Stimulated activated naive B cell treated with anti-CD40 and anti-IgM and Interleukin-4, amounts not matched to agents 10 μg/mL and 1 μg/mL and 100 μg/mL, for 72 hours (primary cell): ENCODE data around the gene RNU1-4.
A peak's percentile ranks its signal among the peaks of the same experiment; 100 is the strongest.
"Not testable (repeated sequence)": the region's sequence is repeated elsewhere in the genome, so short reads cannot be mapped to it uniquely, and the experiment has no call there.

ENCODE experiments used
- ATAC-seq, 2 donors: fragments of 150-1000 bp; cut with Tn5 transposase; replicated peaks; 2 replicates each; pipeline ENCODE4 v1.10.0; 2021; ENCODE audit warnings: moderate library complexity in 1 of 2
- DNase-seq: peaks from one replicate; pipeline ENCODE4 v3.0.0; 2021
- H3K27ac Mint-ChIP-seq: one replicate; pipeline ENCODE4 v1.8.0; 2022; ENCODE audit warnings: mild to moderate bottlenecking, mixed read lengths
- H3K27me3 Mint-ChIP-seq, 2 donors: one replicate each; pipeline ENCODE4 v1.8.0; 2022; ENCODE audit warnings: mixed read lengths in 2 of 2
- H3K36me3 Mint-ChIP-seq, 2 donors: one replicate each; pipeline ENCODE4 v1.8.0; 2022; ENCODE audit warnings: mixed read lengths in 2 of 2, mild to moderate bottlenecking in 1 of 2
- H3K4me1 Mint-ChIP-seq, 2 donors: one replicate each; pipeline ENCODE4 v1.8.0; 2022; ENCODE audit warnings: mixed read lengths in 2 of 2, mild to moderate bottlenecking in 1 of 2
- H3K4me3 Mint-ChIP-seq, 2 donors: one replicate each; pipeline ENCODE4 v1.8.0; 2022; ENCODE audit warnings: mild to moderate bottlenecking in 2 of 2, mixed read lengths in 2 of 2, moderate library complexity in 1 of 2
- H3K9me3 Mint-ChIP-seq, 2 donors: one replicate each; pipeline ENCODE4 v1.8.0; 2022; ENCODE audit warnings: mixed read lengths in 2 of 2, mild to moderate bottlenecking in 1 of 2

Gene RNU1-4

DNA sequence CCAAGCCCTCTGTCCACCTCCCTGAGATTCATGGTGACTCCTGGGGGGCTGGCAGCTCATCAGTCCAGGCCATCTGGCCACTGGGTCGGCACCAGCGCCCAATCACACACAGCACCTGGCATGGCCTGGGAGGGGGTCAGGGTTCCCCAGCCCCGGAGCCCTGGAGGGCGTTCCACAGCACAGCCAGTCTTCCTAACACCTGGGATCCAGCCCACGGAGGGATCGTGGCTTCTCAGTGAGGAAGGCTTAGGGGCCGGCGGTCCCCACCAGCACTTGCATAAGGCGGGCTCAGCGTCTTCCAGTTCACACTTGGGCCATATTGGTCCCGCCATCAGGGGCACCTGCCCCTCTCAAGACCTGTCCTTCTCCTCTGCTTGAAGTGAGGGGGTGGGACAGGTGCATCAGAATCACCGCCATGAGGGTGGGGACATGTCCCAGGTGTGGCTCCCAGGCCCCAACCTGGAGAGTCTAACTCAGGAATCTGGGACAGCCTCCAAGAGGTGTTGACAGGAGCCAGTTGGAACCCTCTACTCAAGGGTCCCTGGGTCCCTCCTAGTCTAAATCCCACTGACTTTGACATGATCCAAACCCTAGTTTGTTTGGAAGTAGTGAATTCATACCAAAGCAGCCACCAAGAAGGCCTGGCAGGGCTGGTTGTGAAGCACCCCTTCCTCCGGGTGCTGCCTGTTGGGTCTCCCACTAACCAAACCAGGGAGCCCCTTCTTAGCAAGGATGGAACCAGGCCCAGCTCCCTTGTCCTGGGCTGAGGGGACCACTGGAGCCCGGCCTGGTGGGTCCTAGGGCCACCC lies 22.0 kb upstream of the RNU1-4 start:
- not testable (repeated sequence) for DNase-seq, H3K9me3 Mint-ChIP-seq, H3K36me3 Mint-ChIP-seq, H3K27ac Mint-ChIP-seq, ATAC-seq, H3K4me3 Mint-ChIP-seq
- peaks cover 28 to 36% of the 10 kb centered on the region in 2 donors for H3K27me3 Mint-ChIP-seq
- H3K4me1 Mint-ChIP-seq: peaks cover 9 to 12% of the 10 kb centered on the region in 2 donors

DNA sequence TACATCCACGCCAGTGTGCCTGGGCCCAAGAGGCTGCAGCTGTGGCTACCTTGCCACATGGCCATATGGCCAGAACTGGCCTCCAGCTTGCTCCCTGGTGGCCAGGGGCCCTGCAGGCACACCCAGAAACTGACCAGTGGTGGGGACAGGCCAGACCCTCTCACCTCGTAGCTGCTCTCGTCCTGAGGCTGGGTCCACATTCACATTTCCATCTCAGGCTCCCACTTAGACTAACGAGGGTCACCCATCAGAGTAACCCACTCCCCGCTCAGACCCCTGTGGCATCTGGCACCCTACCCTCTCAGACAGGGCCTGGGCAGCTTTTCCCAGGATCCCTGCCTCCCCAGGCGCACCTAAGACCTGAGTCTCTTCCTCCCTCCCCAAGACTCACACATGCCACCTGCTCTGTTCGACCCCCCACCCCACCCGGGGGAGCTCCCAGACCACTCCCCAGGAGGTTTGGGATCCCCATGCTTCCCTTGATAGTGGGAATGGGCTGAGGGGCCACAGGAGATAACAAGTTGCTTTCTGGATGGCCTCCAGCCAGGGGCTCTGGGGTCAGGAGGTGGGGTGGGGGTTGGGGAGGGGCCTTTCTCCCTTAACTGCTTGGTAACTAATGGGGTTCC lies 21.3 kb upstream of the RNU1-4 start:
- Mint-ChIP-seq H3K36me3 (no peaks in the 10 kb centered on the region), H3K4me1 (peaks cover 9 to 12% of the 10 kb centered on the region in 2 donors), H3K4me3 (no peak overlapping the region), H3K27ac (peak overlapping the region; percentile 2), H3K27me3 (peaks cover 28 to 36% of the 10 kb centered on the region in 2 donors), H3K9me3 (no peaks in the 10 kb centered on the region)
- no peak for DNase-seq
- no peak for ATAC-seq

DNA sequence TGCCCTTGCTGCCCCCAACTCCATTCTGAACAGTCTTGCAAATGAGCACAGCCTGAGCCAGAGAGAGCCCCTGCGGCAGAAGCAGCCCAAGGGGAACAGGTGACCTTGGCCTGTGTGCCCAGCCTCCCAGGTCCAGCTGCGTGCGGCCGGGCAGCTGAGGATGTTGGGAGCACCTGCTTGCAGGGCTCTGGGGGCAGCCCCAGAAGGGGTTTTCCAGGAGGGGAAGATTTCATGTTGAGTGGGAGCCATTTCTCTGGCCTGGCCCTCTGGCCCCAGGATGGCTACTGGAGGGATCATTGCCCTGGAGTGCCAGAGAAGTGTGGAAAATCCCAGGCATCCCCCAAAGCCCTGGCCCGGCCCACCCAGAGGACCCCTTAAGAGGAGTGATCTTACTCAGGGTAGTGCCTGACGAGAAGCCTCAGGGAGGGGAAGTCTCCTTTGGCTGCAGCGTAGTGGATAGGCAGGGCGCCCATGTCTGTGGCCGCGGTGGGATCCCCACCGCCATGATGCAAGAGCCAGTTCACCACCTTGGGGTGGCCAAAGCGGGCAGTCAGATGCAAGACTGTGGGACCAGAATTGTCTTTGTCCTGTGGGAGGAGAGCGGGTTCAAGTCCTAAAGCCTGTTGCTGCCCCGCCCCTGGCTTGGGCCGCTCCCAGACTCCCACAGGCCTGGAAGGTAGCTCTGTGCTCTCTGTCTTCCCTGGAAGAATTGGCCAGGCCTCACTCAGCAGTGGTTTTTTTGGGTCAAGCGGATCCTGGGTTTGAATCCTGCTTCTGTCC lies 20.6 kb upstream of the RNU1-4 start:
- Mint-ChIP-seq H3K27ac (no peak overlapping the region), H3K4me3 (no peak overlapping the region), H3K36me3 (no peaks in the 10 kb centered on the region), H3K4me1 (peaks cover 9 to 12% of the 10 kb centered on the region in 2 donors), H3K9me3 (no peaks in the 10 kb centered on the region), H3K27me3 (peaks cover 28 to 36% of the 10 kb centered on the region in 2 donors)
- ATAC-seq (peak in 1 of 2 donors; percentile 29), DNase-seq (no peak)

DNA sequence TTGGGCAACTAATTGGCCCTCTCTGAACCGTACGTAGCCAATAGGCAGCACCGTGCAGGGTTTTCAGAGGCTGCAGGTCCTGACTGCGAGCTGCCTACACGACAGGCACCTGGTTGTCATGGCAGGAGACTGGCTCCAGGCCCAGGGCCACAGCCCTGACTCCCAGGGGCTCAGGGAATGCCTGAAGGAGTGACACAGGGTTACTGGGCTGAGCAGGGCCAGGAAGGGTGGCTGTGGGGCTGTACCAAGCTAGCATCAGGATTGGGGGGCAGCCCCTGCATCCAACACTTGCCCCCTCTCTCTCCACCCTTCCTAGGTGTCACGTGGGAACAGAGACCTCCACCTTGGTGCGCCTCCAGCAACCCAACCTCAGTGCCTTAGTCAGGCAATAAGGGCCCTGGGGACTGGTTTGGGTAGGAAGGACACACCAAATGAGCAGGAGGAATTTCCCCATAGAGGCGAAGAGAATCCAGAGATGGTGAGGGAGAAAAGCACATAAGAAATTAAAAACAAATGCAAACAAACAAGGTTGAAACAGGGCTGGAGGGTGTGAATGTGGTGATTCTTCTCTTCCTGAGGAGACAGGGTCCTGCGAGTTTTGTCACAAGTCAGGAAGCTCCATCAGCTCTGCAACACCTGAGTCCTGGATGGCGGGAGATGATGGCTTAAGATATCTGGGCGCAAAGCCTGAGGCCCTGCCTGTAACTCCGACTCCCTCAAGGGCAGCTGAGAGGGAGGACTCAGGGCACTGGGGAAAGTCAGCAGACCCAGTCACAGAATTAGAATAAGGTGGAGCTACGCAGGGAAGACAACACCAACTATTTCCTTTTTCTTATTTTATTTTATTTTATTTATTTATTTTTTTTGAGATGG lies 19.7 kb upstream of the RNU1-4 start:
- Mint-ChIP-seq H3K9me3 (no peaks in the 10 kb centered on the region), H3K36me3 (no peaks in the 10 kb centered on the region), H3K4me3 (no peak overlapping the region), H3K27ac (no peak overlapping the region), H3K4me1 (peaks cover 9 to 12% of the 10 kb centered on the region in 2 donors), H3K27me3 (peaks cover 28 to 36% of the 10 kb centered on the region in 2 donors)
- no peak for DNase-seq
- ATAC-seq: peak in 1 of 2 donors; percentile 38

DNA sequence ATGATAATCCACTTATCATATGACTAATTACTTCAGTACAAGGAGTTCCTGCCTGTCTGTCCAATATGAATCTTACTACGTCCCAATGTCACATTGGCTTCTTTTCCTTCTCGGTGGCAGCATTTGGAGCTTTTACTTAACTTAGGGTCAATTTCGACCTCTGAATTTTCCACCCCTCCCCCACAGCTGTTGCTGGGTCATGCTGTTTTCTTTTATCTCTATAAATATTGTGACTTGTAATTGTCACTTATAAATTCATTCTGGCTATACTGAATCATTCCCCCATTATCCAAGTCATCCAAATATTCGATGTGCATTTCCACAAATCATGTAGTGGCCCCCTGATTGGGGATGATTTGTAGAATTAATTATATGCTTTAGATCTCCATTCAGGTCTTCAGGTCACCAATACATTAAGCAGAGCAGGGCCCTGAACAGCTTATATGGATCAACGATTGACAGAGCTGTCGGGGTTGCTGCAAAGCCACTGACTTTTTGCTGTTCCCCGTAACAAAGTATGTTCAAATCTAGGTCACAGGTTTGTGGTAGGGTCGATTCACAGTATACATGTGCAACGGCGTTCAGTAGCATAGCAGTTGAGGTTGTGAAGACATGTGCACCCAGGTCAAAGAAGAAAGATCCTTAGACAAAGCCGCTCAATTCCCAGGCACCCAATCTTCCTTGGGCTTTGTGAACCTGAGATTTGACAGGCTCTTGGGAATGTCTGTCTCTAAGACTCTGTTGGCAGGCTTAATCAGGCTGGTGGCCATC lies 18.3 kb upstream of the RNU1-4 start:
- H3K27ac Mint-ChIP-seq: no peak overlapping the region
- DNase-seq: no peak
- no peak overlapping the region for H3K4me3 Mint-ChIP-seq
- ATAC-seq: no peak
- no peaks in the 10 kb centered on the region for H3K36me3 Mint-ChIP-seq
- H3K9me3 Mint-ChIP-seq: no peaks in the 10 kb centered on the region
- peaks cover 24 to 33% of the 10 kb centered on the region in 2 donors for H3K27me3 Mint-ChIP-seq
- H3K4me1 Mint-ChIP-seq: peaks cover 9 to 10% of the 10 kb centered on the region in 2 donors

DNA sequence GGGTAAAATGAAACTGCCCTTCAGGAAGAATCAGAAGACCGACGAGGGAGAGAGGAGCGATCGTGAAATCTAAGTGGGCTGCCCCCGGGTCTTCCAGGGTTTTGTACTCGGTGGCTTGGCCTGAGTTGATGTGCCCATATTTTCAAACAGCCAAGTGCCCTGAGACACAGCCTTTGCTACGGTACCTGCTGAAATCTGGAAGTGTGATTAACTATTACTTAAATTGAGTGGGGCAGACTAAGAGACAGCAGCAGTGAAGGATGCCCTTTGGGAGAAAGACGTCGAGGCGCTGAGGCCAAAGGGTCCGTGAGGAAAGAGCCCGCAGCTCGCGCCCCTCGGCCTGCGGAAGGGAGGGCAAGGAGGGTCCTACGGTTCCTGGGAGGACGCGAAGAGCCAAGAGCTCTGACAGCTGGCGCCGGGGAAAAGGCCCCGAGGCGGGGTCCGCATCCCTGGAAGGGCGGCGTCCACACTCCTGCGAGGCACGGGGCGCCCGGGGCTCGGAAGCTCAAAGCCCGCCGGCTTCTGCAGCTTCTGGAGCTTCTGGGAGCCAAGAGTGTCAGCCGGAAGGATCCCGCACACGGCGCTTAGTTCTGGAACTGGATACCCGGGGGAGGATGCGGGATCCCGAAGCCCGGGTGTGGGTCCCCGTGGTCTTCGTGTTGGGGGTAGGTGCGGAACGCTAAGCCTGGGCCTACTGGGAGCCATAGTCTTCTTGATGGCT lies 15.4 kb upstream of the RNU1-4 start:
- Mint-ChIP-seq H3K36me3 (no peaks in the 10 kb centered on the region), H3K27me3 (peaks cover 2 to 13% of the 10 kb centered on the region in 2 donors), H3K4me1 (peaks cover under 1 to 6% of the 10 kb centered on the region in 2 donors), H3K4me3 (no peak overlapping the region), H3K9me3 (no peaks in the 10 kb centered on the region), H3K27ac (no peak overlapping the region)
- no peak for DNase-seq
- no peak for ATAC-seq

DNA sequence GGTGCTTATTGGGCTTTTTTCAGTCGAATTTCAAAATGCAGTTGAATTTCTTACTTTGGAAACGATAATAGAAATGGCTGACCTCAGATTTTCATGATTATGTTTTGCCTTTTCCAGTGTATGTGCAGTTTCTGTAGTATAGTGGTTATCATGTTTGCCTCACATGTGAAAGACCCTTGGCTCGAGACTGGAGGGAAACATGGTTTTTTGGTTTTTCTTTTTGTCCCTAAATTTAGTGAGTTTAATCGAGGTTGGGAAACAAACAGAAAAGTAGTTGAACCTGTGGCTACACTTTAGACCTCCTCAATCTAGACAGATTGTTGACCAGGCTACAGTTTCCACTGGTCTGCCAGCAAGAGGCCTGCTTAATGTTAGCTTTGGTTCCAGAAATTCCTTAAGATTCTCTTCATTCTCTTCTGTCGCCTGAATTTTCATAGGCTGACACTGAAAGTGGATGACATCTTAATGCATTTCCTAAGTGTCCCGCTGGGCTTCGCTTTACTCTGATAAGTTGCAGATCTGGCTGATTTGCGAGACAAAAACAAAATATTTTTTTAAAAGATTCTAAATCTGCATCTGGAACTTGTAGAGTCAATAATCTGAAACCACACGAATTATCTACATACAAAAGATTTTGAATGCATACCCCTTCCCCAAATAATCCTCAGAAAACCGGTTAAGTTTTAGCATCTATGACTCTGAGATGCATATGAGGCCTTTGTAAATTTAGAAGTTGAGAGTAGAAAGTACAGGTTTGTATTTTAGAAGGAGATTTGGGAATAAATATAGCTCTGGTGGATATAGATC lies 14.7 kb upstream of the RNU1-4 start:
- H3K9me3 Mint-ChIP-seq, H3K27me3 Mint-ChIP-seq, DNase-seq, H3K36me3 Mint-ChIP-seq, H3K27ac Mint-ChIP-seq, H3K4me3 Mint-ChIP-seq, ATAC-seq, H3K4me1 Mint-ChIP-seq: not testable (repeated sequence)

DNA sequence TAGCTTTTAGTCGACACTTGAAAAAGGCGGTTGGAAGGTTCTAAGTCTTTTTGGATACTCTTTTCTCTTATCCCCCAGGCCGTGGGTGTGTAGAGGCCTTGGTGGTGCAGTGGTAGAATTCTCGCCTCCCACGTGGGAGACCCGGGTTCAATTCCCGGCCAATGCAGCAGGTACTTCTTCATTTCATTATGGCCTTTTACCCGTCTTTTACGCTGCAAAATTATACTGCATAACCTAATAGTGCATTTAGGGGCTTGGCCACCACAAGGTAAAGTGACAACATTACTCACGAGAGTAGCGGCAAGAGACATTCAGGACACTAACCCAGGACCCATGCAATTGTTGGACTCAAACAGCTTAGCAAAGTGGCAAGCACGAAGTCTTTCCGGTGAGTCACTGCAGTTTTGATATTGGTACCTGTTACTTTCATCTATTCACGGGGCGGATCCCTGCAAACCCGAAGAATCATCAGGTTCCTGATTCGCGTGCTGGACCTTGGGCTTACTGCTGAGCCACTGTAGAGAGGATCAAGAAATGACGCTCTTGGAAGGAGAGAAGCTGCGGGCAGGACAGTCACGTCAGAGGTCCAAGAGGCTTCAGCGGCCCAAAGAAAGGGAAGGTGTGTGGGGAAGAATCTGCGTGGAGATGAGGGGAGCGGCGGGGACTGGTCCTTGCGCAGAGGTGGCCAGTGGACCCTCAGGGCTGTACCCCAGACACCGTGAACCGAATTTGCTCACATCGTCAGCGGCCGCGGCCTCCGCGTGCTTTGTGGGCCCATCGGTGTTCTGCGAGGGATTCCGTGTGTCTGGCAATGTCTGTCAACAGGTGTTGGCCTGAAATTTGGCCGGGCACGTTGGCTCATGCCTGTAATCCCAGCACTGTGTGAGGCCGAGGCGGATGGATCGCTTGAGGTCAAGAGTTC lies 12.9 kb upstream of the RNU1-4 start:
- Mint-ChIP-seq H3K27ac (no peak overlapping the region), H3K4me3 (no peak overlapping the region), H3K36me3 (no peaks in the 10 kb centered on the region), H3K9me3 (no peaks in the 10 kb centered on the region), H3K4me1 (no peaks in the 10 kb centered on the region), H3K27me3 (no peaks in the 10 kb centered on the region)
- ATAC-seq: peak; percentile 26 to 29
- DNase-seq: no peak

DNA sequence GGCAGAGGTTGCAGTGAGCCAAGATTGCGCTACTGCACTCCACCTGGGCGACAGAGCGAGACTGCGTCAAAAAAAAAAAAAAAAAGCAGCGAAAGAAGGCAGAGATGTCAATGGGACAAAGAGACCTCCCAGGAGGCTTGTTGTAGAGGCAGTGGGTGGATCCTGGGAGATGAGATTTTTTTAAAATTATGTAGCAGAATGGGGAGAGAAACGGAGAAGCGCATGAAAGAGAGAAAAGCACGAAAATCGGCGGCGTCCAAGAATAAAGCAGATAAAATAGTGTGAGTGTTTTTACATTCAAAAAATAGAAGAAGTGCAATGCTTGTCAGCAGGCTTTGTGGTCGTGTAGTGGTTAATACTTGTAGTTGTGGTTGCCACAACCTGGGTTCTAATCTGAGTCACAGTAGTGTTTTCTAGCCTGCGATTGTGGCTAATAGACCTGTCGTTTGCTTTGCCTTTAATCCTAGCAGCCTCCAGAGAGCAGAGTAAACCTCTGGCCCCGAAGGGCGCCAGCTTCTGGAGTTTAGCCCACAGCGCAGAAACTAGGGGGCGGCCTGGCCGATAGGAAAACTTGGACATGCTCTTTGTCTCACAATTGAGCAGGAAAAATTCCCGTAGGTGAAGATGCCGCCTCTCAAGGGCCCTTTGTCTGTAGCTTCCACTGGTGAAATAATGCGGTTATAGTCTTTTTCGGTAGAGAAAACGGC lies 11.9 kb upstream of the RNU1-4 start:
- H3K36me3 Mint-ChIP-seq, DNase-seq, H3K4me3 Mint-ChIP-seq, H3K9me3 Mint-ChIP-seq, H3K27me3 Mint-ChIP-seq, H3K27ac Mint-ChIP-seq, H3K4me1 Mint-ChIP-seq: not testable (repeated sequence)
- peak; percentile 88 to 90 for ATAC-seq

DNA sequence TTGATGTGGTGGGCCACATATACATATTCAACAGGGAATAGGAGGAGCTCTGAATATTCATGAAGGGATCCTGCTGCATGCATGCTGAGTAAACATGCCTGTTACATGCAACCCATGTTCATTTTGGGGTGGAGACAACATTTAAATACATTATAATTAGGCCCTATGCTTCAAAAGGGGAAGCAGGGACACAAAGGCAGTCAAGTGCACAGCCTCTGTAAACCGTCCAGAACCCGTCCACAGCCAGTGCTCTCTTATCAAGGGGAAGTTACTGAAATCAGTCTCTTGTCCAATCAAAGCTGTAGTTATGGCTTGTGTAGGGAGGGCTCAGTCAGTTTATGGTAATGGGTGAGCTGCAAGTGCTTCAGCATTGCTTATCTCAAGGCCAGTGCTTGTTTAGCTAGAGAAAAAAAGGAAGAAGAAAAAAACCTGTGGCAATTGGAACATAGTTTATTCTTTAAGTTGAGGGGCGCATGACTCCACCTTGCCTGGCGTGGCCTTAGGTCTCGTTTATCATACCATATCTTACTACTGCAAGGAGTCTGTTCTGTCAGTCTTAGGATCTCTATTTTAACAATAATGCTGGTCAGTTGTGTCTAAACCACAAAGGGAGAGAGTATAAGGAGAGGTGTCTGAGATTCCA lies 7.9 kb upstream of the RNU1-4 start:
- not testable (repeated sequence) for DNase-seq, H3K4me3 Mint-ChIP-seq, H3K4me1 Mint-ChIP-seq, H3K27me3 Mint-ChIP-seq, H3K36me3 Mint-ChIP-seq, H3K9me3 Mint-ChIP-seq, H3K27ac Mint-ChIP-seq
- ATAC-seq: peak; percentile 49 to 60

DNA sequence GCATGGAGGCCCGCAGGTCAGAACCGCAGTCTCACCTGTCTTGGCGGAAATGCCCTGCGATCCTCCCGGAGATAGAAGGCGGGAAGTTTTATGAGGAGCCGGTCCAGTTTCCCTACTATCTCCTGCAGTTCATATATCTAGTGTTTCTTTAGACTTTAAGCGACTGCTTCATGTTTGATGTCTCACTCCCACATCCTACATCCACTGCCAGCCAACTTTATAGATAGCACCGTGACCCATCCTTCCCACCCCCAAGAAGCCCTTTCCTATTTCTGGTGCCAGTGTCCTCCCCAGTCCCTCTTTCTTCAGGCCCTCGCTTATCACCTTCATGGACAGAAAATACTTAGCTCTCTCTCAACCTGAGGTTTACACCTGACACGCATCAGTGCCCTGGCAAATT lies 914 bp downstream of the RNU1-4 start:
- not testable (repeated sequence) for H3K36me3 Mint-ChIP-seq, H3K27me3 Mint-ChIP-seq, DNase-seq, H3K9me3 Mint-ChIP-seq, H3K27ac Mint-ChIP-seq, H3K4me1 Mint-ChIP-seq, H3K4me3 Mint-ChIP-seq
- peak; percentile 35 to 42 for ATAC-seq
